Measurements from ENCODE around the gene ZNF524.

- TF ChIP-seq CTCF (IDR thresholded peaks at IDR 0.05) (no peak), POLR2A (IDR thresholded peaks at IDR 0.05) (no peak)
Observed at GRCh38 chr19:55616395-55616875, 16.3 kb downstream of the ZNF524 start.
